ENCODE results near the gene DPF3. TPM values are rescaled to one million over a fixed set of nuclear protein-coding genes. Genes with fewer than 3 reads are reported as not detected.

Gene DPF3
- total and polyA plus RNA-seq, 9 of the 15 experiments (the other 6 are each of a cell fraction or from before 2014, with no cell fraction given): 0.21 to 4.9 (median 1.2) TPM

DNA sequence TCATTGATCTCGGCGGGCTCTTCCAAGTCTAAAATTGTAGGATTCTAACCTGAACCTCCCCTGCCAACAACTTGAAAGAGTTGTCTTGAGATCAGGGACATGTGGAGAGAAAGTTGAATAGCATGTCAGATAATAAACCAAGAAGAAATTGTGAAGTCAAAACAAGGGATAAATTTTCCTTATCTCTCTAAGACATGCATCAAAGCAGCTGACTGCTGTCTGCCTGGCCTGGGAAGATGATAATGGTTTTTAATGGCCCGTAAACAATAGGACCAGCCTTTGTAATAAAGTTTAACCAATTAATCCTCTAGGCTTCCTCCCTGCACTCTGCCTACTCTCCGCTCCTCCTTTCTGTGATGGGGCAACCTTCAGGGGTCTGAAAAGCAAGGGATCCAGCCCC is 67.9 kb downstream of the DPF3 start (continued):
- TF ChIP-seq, protein P1, sequence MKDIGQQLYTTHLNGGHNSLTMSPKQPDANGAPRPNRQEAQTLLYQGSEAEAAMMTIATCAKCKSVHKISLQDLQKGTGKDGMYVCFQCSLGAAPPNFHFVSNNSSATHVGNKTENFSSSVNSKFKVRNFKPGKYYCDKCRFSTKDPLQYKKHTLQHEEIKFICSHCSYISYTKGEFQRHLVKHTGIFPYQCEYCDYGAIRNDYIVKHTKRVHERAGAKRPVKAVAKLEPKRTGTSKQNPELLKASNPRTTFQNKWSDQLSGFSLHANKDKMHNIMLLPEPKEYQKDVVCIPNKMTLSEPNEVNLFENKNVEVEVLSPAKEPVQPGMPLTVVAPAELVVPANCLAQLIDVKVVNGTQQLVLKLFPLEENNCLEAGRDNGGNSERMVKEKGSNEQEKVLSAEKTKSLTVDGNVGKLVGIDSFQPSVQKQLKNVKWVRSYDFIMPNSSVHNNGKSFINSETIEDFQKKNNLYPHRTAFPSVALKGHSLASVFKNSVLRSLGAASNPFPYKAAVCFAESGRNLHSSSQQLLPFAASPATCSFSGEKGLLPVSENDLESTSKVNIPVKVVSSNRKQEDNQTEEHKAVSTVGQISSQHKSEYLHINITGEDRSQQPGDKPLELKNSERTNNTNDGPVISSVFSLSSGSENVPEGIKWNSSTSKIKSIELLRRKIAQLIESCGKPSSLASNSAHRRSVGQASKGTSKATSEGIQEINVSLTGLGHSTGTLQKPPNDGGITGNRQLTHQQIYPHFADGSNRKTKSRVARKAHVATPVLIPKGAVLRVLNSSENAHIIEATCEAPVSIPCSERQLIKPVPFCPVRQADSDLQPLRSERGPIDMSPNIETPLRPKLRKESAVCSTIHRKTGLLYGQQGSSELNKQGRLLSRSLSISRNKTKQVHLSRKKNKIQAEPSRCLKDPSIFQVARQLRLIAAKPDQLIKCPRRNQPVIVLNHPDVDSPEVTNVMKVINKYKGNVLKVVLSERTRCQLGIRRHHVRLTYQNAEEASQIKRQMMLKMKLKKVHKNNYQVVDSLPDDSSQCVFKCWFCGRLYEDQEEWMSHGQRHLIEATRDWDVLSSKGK (CRISPR knock-in tag; IDR thresholded peaks at IDR 0.05): no peak
- TF ChIP-seq, protein P2, sequence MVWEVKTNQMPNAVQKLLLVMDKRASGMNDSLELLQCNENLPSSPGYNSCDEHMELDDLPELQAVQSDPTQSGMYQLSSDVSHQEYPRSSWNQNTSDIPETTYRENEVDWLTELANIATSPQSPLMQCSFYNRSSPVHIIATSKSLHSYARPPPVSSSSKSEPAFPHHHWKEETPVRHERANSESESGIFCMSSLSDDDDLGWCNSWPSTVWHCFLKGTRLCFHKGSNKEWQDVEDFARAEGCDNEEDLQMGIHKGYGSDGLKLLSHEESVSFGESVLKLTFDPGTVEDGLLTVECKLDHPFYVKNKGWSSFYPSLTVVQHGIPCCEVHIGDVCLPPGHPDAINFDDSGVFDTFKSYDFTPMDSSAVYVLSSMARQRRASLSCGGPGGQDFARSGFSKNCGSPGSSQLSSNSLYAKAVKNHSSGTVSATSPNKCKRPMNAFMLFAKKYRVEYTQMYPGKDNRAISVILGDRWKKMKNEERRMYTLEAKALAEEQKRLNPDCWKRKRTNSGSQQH (CRISPR knock-in tag; IDR thresholded peaks at IDR 0.05): no peak
- no peak for TF ChIP-seq HSF4 (CRISPR knock-in tag; IDR thresholded peaks at IDR 0.05; ENCODE audit: borderline replicate concordance)
- TF ChIP-seq, protein P3, sequence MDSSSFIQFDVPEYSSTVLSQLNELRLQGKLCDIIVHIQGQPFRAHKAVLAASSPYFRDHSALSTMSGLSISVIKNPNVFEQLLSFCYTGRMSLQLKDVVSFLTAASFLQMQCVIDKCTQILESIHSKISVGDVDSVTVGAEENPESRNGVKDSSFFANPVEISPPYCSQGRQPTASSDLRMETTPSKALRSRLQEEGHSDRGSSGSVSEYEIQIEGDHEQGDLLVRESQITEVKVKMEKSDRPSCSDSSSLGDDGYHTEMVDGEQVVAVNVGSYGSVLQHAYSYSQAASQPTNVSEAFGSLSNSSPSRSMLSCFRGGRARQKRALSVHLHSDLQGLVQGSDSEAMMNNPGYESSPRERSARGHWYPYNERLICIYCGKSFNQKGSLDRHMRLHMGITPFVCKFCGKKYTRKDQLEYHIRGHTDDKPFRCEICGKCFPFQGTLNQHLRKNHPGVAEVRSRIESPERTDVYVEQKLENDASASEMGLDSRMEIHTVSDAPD (CRISPR knock-in tag; IDR thresholded peaks at IDR 0.05): no peak
- TF ChIP-seq KLF1 (tag; IDR thresholded peaks at IDR 0.05): no peak
- peak; percentile 98 for TF ChIP-seq MEIS2 (IDR thresholded peaks at IDR 0.05; ENCODE audit: partially characterized antibody)
- TF ChIP-seq, protein P4, sequence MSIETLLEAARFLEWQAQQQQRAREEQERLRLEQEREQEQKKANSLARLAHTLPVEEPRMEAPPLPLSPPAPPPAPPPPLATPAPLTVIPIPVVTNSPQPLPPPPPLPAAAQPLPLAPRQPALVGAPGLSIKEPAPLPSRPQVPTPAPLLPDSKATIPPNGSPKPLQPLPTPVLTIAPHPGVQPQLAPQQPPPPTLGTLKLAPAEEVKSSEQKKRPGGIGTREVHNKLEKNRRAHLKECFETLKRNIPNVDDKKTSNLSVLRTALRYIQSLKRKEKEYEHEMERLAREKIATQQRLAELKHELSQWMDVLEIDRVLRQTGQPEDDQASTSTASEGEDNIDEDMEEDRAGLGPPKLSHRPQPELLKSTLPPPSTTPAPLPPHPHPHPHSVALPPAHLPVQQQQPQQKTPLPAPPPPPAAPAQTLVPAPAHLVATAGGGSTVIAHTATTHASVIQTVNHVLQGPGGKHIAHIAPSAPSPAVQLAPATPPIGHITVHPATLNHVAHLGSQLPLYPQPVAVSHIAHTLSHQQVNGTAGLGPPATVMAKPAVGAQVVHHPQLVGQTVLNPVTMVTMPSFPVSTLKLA (conservative IDR thresholded peaks at IDR 0.05): peak in 1 of 2 experiments; percentile 60; a peak in 2 of 4 replicates
- no peak for TF ChIP-seq NCOA4 (IDR thresholded peaks at IDR 0.05; ENCODE audit: partially characterized antibody)
- TF ChIP-seq ZKSCAN3 (CRISPR knock-in tag; IDR thresholded peaks at IDR 0.05): no peak
- TF ChIP-seq ZNF77 (CRISPR knock-in tag; IDR thresholded peaks at IDR 0.05): no peak
- no peak for TF ChIP-seq ADNP (tag; IDR thresholded peaks at IDR 0.05)
- TF ChIP-seq, protein P5, sequence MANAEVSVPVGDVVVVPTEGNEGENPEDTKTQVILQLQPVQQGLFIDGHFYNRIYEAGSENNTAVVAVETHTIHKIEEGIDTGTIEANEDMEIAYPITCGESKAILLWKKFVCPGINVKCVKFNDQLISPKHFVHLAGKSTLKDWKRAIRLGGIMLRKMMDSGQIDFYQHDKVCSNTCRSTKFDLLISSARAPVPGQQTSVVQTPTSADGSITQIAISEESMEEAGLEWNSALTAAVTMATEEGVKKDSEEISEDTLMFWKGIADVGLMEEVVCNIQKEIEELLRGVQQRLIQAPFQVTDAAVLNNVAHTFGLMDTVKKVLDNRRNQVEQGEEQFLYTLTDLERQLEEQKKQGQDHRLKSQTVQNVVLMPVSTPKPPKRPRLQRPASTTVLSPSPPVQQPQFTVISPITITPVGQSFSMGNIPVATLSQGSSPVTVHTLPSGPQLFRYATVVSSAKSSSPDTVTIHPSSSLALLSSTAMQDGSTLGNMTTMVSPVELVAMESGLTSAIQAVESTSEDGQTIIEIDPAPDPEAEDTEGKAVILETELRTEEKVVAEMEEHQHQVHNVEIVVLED (CRISPR knock-in tag; IDR thresholded peaks at IDR 0.05): no peak; the same call in 1 of the 2 replicates
- TF ChIP-seq, protein P6, sequence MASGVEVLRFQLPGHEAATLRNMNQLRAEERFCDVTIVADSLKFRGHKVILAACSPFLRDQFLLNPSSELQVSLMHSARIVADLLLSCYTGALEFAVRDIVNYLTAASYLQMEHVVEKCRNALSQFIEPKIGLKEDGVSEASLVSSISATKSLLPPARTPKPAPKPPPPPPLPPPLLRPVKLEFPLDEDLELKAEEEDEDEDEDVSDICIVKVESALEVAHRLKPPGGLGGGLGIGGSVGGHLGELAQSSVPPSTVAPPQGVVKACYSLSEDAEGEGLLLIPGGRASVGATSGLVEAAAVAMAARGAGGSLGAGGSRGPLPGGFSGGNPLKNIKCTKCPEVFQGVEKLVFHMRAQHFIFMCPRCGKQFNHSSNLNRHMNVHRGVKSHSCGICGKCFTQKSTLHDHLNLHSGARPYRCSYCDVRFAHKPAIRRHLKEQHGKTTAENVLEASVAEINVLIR (CRISPR knock-in tag; IDR thresholded peaks at IDR 0.05): no peak
- TF ChIP-seq NR1H2 (CRISPR knock-in tag; IDR thresholded peaks at IDR 0.05): no peak
- TF ChIP-seq TBL1XR1 (IDR thresholded peaks at IDR 0.05; ENCODE audit: low read length in 2 of 2): peak; percentile 66 to 98; a peak in 3 of 4 replicates
- no peak for TF ChIP-seq HMG20A (CRISPR knock-in tag; conservative IDR thresholded peaks at IDR 0.05)

Data from K562 (cell line).